Cardiac fibroblast (primary cell): ENCODE results near the gene SLC16A3.

Experiments
- DNase-seq, 2 donors: peaks; one replicate each; pipeline versions ENCODE4 v3.0.0 to v3.0.0-alpha.2; 2010; ENCODE audit warnings: low read depth in 2 of 2
- H3K4me3 ChIP-seq, 2 donors: replicated peaks in 1 of 2; 1 replicate in 1 of 2; 2 replicates in 1 of 2; pipeline ENCODE4 v1.5.1; 2011; ENCODE audit warnings: low read depth in 2 of 2, low read length in 2 of 2, mild to moderate bottlenecking in 2 of 2, moderate library complexity in 1 of 2
- CTCF ChIP-seq: IDR thresholded peaks from one replicate; pipeline ENCODE4 v1.5.1; 2011; ENCODE audit warnings: low read depth, mild to moderate bottlenecking, low read length, inconsistent platforms

The SLC16A3 gene

DNA sequence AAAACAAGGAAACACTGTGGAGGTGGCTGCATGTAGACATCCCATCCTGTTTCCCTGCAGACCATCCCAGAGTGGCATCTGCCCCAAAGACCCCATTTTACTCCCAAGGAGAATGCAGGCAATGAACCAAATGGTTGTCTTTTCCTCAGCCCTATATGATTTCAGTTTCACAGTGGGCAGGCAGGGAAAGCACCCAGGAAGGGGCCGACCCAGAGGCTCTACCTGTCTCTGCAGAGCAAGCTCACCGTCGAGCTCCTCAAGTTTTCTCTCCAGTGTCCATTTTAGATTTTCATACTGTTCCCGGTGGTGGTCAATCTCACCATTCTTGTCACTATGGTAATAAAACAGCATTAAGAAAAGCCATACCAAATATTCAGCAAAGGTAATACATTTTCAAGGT is 30.8 kb upstream of the SLC16A3 start:
- TF ChIP-seq CTCF, result no peak
- no peak overlapping the region for H3K4me3 ChIP-seq
- no peak for DNase-seq

- TF ChIP-seq CTCF, result no peak
- H3K4me3 ChIP-seq, result no peak overlapping the region
- DNase-seq, result no peak
Measured at GRCh38 chr17:82199496-82199895, 29.3 kb upstream of the SLC16A3 start.

- no peak overlapping the region for H3K4me3 ChIP-seq
- TF ChIP-seq CTCF, result no peak
Measured at GRCh38 chr17:82200135-82200534, 28.7 kb upstream of the SLC16A3 start.

GRCh38 chr17:82200743-82201497 is 27.9 kb upstream of the SLC16A3 start:
- H3K4me3 ChIP-seq, result no peak overlapping the region
- no peak for DNase-seq
- TF ChIP-seq CTCF, result no peak

More at GRCh38 chr17:82200135-82200534, 28.7 kb upstream of the SLC16A3 start:
- no peak for DNase-seq

DNA sequence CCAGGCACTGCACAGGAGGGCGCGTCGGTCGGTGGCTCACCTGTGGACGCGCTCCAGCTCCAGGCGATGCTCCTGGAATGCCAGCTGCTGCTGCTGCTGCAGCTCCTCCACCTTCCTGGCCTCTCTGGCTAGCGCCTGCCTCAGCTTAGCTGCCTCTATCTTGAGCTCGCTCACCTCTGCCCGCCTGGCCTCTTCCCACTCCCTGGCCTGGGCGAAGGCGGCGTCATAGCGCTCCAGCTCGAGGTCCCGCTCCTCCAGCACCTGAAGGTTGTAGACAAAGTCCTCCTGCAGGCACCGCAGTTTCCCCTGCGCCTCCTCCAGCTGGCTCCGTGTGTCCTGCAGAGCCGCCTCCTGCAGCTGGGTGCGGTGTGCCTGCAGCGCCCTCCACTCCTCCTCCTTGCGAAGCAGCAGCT is 27.3 kb upstream of the SLC16A3 start:
- H3K4me3 ChIP-seq, result no peak overlapping the region
- no peak for DNase-seq
- no peak for TF ChIP-seq CTCF

GRCh38 chr17:82202981-82203380 is 25.9 kb upstream of the SLC16A3 start:
- no peak for TF ChIP-seq CTCF
- H3K4me3 ChIP-seq, result no peak overlapping the region
- DNase-seq, result no peak

GRCh38 chr17:82203920-82204319 is 24.9 kb upstream of the SLC16A3 start:
- no peak for DNase-seq
- H3K4me3 ChIP-seq, result no peak overlapping the region
- TF ChIP-seq CTCF, result no peak
